GM12872 (cell line): Measurements from ENCODE around the gene FAM120C.

ENCODE experiments used
- CTCF ChIP-seq: IDR thresholded peaks from 3 replicates; pipeline ENCODE4 v1.5.1; 2011; ENCODE audit warnings: low read depth, mild to moderate bottlenecking, low read length, moderate library complexity; ENCODE audit not compliant: insufficient read depth

The FAM120C gene

GRCh38 chrX:54193085-54193821, 10.2 kb upstream of the FAM120C start:
- TF ChIP-seq CTCF: no peak

- no peak for TF ChIP-seq CTCF
Measured at GRCh38 chrX:54184474-54184873, 1.4 kb upstream of the FAM120C start.

GRCh38 chrX:54182194-54182863, 725 bp downstream of the FAM120C start:
- no peak for TF ChIP-seq CTCF

- TF ChIP-seq CTCF: no peak
Measured at GRCh38 chrX:54181202-54181953, 1.7 kb downstream of the FAM120C start.

- TF ChIP-seq CTCF: no peak
Measured at GRCh38 chrX:54180403-54180802, 2.7 kb downstream of the FAM120C start.

GRCh38 chrX:54178100-54178940, 4.7 kb downstream of the FAM120C start:
- TF ChIP-seq CTCF: no peak
